ENCODE results near the gene SYT8.

Gene SYT8

DNA sequence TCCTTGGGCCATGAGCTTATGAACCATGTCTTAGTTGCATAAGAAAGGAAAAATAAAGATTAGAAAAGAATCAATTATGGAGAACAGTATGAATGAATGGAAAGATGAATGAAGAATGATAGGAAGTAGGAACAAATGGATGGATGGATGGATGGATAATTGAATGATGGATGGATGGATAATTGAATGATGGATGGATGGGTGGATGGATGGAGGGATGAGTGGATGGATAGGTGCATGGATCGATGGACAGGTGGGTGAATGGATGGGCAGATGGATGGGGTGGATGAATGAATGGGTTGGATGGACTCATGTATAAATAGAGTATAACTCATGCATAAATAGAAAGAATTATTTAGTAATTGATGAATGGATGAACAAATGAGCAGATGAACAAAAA is 25.3 kb downstream of the SYT8 start:
- DNase-seq (ENCODE audit: low spot score), result no peak

DNA sequence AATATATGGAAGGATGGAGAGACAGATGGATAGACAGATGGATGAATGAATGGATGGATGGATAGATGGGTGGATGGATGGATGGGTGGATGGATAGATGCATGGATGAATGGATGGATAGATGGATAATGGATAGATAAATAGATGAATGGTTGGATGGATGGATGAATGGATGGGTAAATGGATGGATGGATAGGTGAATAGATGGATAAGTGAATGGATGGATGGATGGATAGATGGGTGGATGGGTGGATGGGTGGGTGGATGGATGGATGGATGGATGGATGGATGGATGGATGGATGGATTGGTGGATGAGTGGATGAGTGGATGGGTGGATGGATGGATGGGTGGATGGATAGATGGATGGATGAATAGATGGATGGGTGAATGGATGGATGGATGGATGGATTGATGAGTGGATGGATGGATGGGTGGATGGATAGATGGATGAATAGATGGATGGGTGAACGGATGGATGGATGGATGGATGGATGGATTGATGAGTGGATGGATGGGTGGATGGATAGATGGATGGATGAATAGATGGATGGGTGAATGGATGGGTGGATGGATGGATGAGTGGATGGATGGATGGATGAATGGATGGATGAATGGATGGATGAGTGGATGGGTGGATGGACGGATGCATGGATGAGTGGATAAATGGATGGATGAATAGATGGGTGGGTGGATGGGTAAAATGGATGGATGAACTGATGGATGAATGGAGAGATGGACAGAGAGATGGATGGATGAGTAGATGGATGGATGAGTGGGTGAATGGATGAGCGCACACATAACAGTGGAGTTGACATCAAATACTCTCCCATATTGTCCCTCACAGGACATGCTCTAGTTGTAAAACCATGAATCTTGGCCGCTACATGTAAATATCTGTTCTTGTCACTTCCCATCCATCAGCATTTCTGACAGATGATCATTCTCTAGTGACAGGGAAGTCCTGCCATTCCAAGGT is 26.9 kb downstream of the SYT8 start:
- no peak for DNase-seq (ENCODE audit: low spot score)

DNA sequence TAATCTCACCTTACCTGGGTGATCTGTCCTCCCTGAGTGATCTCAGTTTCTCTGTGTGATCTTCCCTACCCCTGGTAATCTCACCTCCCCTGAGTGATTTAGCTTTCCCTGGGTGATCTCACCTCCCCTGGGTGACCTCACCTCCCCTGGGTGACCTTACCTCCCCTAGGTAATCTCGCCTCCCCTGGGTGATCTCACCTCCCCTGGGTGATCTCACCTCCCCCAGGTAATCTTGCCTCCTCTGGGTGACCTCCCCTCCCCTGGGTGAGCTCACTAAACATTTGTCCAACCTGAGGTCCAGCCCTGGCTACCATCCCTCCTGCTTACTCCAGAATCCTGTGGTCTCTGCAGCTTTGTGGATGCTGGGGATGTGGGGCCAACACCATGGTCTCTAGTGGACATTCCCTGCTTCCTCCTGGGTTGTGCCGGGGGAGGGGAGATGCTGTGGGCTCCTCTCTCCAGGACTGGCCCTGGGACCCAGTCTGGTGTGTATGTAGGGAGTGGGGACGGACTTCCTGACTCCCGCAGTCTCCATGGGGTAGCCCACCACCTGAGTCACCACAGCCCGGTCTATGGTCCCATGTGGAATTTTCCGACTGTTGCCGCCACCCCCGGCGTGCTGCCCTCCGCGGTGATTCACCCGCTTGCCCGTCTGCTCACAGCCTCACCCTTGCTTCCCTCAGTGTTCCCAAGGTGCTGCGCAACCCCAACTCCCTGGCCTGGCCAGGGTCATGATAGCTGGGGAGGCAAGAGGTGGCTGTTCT is 28.0 kb downstream of the SYT8 start:
- DNase-seq (ENCODE audit: low spot score), result no peak

DNA sequence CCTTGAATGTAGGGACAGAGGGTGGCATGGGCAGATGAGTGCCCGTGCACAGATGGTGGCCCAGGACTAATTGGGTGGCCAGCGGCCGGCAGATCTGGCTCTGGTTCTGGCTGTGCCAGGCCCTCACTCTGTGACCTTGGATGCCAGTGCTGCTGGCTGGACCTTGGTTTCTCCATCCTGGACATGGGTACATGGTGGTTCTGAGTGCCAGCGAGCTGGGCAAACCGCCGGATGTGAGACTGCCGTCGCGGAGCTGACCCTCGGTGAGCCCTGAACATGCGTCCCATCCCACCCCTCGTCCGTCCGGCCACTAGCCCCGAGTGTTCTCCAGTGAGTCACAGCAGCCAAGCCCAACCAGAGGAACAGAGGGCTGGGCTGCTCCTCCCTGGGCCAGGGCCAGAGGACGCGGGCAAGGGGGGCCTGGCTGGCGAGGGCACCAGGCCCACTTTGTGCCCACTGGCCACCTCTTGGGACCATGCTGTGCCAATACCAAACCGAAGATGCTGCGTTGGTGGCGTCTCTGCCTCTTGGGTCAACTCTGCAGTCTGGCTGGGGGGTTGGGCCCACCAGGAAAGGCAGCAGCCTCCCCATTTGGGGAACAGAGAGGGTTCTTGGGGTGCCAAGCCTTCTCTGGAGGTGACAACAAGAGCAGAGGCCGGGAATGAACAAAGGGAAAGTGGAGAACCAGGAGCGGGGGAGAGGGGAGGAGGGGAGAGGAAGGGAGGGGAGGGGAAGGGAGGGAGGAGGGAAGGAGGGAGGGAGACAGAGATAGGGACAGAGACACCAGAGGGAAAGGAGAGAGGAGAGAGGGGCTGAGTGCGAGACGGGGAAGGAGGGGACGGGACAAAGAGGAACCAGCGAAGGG is 28.8 kb downstream of the SYT8 start:
- DNase-seq (ENCODE audit: low spot score), result no peak

DNA sequence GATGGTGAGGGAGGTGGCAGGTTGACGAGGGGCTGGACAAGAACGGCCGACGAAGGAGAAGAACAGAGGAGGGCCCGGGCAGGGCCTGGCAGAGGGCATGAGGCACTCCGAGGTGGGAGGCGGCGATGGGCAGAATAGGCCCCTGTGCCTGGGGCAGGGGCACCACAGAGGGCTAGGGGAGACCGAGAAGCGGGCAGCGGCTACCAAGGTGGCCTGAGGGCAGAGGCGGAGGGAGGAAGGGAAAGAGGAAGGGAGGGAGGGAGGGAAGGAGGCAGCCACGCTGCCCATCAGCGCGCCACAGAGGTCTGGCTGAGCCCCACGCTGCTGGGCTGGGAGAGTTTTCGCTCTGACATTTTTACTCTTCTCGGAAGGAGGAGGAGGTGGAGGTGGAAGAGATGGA is 29.4 kb downstream of the SYT8 start:
- DNase-seq (ENCODE audit: low spot score), result no peak

DNA sequence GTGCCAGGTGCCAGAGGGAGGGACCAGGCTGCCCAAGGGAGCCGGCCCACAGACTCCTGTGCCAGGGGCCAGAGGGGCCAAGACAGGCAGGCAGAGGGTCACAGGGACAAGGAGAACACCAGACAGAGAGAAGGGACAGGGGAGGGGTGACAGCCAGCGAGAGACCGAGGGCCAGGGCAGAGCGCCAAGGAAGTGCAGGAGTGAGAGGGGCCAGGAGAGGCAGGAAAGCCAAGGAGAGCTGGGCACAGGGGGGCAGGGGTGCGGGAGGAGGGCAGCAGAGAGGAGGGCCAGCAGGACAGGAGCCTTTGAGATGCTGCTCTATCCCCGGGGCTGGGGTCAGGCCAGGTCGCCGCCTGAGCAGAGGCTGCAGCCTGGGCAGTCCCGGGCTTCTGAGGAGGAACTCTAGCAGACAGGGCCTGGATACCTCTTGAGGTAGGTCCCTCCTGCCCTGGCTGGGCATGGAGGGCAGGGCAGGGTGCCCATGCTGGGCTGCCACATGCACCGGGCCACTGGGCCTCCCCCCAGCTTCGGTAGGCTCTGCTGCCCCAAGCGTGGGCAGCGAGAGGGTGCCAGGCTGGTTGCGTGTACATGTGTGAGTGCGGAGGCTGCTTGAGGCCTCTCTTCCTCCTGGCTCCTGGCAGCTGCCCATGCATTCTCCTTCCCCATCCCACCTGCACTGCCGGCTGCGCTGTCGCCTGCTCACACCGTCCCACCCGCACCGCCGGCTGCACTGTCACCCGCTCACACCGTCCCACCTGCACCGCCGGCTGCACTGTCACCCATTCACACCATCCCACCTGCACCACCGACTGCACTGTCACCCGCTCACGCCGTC is 30.3 kb downstream of the SYT8 start:
- no peak for DNase-seq (ENCODE audit: low spot score)

DNA sequence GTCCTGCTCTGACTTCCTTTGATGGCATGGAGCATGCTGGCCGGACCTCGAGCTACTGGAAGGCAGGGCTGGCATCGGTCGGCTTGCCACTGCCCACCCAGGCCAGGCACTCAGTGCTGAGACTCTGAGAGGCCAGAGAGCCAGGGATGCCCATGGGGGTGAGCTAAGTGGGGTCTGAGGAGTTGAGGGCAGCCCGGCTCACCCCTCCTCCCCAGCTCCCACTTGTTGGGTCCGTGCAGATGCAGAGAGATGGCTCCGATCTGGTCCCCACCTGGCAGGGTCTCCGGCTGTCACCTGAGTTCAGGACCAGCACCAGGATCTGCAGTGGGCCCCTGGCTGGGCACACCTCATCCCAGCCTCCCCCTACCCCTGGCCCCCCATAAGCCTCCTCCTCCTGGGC is 31.4 kb downstream of the SYT8 start:
- DNase-seq (ENCODE audit: low spot score), result no peak

DNA sequence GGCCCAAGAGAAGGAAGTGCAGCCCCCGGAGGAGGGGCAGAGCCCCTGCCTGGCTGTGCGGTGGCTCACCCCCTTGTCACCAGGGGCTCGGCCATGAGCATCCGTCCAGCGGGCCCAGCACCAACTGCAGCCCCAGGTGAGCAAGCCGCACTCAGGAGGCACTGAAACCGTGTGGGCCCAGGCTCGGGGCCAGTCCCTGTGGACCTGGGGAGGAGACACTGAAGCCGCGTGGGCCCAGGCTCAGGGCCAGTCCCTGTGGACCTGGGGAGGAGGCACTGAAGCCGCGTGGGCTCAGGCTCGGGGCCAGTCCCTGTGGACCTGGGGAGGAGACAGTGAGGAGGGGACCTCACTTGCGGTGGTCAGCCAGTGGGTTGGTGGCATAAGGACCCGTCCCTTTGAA is 32.0 kb downstream of the SYT8 start:
- DNase-seq (ENCODE audit: low spot score), result no peak

DNA sequence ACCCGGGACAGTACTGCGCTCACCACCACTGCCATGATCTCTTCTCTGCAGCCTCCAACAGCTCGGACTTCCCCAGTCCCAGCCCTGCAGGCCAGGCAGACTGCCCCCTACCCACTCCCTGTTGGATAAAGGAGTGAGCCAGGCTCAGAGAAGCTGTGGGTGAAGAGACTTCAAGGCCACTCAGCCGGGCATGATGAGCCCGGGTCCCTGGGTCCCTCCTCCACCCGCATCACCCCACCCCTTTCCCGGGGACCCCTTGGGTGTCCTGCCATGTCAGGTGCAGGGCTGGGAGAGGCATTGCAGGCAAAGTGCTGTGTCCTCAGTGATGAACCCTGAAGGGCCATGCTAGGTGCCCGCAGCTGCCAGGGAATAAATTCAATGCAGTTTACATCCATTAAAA is 32.6 kb downstream of the SYT8 start:
- no peak for DNase-seq (ENCODE audit: low spot score)

DNA sequence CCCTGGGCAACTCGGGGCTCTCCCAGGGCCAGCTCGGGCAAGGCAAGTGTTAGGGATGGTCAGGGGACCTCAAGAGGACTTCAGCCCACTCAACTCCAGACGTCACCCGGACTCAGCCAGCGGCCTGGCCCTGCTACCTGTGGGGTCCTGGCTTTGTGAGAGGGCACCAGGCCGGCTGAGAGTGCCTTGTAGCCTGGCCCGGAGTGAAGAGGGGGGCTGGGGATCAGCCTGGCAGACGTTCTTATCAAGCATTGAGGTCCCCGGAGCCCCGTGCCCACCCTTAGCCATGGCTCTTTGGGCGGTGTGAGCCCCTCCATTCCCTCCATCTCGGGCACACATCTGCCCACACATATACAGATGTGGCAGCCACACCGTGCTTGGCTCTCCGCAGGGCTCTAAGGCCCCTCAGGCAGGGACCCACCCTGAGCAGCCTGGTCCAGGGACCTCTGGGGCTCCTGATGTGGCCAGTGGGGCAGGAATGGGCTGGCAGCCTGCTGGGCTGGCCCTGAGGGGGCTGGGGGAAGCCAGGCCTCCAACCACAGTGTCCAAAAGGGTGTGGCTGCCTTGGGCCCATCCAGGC is 33.4 kb downstream of the SYT8 start:
- no peak for DNase-seq (ENCODE audit: low spot score)

DNA sequence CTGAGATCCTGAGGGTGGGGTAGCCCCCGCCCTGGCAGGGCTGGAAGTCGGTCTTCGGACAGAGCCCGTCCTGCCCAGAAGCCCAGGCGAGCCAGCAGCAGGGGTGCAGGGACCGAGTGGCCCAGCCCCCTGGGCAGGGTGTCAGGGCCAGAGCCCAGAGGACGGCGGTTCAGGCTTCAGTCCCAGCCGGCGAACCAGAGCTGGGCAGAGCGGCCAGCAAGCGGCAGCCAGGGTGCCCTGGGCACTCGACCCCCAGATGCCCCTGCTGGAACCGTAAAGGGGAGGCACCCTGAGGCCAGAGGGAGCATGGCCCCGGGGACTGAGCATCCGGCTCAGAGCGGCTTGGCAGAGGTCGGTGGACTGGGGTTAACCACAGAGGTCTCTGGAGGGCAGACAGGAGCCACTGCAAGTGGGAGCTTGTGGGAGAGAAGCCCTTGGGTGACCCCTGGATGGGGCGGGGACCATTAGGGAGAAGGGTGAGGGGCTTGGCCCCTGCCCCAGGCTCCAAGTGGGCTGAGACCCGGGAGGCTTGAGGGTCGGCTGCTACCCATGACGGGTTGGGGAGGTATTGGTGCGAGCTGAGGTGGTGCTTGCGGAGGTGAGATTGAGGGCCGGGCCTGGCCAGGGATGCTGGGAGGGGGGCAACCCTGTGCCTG is 34.0 kb downstream of the SYT8 start:
- DNase-seq (ENCODE audit: low spot score), result no peak

DNA sequence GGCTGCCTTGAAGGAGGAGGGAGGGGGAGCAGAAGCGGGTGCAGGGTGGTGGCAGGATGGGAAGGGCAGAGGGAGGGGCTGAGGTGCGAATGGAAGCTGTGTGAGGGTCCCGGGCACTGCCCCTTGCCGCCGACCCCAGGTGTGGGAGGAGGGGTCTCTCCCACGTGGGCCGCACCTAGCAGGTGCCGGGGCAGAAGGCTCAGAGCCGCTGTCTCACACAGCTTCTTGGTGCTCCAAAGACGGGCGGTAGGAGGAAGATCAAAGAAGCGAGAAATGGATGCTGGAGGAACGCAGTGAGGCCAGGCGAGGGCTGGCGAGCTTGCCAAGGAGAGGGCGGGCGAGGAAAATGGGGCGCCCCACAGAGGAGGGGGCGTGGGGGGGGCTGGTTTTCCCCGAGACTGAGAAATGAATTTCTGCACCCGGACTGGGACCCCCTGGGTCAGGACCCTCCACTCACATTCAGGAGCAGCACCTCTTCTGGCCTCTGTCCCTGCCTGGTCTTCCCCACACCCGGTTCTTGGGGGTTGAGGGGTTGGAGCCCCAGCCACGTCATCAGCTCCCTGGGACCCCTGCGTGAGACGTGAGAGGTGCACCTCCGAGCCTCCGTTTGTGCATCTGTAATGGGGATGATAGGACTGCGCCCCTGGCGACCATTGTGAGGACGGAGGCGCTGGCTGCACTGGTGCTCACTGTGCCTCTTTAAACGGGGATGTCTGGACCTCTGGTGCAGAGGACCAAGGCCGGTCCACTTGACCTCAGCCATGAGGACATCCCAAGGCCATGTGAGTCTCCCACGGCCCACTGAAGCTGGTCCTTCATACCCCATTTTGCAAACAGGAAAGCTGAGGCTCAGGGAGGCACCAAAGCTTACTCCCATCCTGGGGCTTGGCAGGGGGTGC is 34.9 kb downstream of the SYT8 start:
- no peak for DNase-seq (ENCODE audit: low spot score)

DNA sequence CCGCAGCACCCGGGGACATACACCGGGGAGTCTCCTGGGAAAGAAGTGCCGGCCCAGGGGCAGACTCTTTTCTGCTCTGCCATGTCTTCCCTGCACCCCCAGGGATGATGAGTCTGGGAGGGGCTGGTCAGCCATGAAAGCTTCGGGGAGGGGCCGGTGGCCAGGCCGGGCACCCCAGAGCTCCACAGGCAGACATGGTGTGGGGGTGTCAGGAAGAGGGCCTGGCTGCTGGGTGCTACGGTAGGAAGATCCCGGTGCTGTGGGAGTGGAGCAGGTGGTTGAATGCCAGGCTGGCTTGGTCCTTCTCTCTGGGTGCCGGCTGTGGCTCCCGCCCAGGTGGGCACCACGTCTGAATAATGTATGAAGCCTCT is 35.5 kb downstream of the SYT8 start:
- no peak for DNase-seq (ENCODE audit: low spot score)

DNA sequence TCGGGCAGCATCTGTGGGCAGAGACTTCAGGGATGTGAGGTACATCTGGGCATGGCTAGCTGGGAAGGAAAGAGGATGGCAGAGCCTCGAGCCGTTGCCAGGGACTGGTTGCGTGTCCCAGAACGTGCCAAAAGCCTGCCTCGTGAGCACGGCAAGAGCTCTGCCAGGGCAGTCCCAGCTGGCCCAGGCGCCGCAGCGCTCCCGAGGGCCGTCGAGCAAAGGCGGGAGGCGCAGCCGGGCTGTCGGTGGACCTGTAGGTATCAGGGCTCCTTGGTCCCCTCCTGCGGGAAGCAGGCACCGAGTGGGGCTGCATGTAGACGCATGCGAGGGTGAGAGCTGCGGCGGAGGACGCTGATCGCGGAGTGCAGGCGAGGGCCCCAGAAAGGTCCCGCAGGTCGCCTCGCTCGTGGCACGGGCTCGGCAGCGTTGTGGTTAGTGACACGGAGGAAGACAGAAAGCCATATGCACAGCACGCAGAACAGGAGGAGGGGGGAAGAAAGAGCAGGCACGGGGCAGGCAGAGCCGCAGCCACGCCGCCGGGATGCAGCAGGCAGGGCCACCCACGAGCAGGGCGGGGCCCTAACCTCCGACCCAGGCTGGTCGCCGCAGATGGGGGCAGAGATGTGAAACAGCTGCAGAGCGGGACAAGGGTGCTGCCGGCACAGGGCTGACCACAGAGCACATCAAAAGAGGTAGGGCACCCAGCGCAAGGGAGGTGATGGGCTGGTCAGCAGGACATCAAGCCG is 36.1 kb downstream of the SYT8 start:
- no peak for DNase-seq (ENCODE audit: low spot score)

DNA sequence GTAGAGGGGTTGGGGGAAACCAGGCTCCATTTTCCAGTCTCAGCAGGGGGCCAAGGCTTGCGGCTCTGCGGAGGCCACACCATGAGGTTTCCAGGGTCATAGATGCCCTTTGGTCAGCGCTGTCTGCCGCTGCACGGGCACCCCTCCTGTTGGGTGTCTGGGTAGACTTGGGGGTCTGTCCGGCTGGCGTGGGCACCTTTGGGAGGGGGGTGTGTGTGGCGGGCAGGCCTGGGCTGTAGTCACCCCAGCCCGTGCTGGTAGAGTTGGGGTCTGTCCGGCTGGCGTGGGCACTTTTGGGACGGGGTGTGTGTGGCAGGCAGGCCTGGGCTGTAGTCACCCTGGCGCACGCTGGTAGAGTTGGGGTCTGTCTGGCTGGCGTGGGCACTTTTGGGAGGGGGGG is 36.7 kb downstream of the SYT8 start:
- no peak for DNase-seq (ENCODE audit: low spot score)

DNA sequence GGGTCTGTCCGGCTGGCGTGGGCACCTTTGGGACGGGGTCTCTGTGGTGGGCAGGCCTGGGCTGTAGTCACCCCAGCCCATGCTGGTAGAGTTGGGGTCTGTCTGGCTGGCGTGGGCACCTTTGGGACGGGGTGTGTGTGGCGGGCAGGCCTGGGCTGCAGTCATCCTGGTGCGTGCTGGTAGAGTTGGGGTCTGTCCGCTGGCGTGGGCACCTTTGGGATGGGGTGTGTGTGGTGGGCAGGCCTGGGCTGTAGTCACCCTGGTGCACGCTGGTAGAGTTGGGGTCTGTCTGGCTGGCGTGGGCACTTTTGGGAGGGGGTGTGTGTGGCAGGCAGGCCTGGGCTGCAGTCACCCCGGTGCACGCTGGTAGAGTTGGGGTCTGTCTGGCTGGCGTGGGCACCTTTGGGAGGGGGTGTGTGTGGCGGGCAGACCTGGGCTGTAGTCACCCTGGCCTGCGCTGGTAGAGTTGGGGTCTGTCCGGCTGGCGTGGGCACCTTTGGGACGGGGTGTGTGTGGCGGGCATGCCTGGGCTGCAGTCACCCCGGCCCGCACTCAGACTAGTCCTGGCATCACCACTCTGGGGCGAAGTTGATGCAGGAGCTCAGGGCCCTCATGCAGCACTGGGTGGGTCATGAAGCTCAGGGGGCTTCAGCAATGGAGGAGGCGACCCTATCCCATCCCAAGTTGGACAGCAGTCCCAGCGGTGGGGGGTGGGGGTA is 37.6 kb downstream of the SYT8 start:
- no peak for DNase-seq (ENCODE audit: low spot score)

DNA sequence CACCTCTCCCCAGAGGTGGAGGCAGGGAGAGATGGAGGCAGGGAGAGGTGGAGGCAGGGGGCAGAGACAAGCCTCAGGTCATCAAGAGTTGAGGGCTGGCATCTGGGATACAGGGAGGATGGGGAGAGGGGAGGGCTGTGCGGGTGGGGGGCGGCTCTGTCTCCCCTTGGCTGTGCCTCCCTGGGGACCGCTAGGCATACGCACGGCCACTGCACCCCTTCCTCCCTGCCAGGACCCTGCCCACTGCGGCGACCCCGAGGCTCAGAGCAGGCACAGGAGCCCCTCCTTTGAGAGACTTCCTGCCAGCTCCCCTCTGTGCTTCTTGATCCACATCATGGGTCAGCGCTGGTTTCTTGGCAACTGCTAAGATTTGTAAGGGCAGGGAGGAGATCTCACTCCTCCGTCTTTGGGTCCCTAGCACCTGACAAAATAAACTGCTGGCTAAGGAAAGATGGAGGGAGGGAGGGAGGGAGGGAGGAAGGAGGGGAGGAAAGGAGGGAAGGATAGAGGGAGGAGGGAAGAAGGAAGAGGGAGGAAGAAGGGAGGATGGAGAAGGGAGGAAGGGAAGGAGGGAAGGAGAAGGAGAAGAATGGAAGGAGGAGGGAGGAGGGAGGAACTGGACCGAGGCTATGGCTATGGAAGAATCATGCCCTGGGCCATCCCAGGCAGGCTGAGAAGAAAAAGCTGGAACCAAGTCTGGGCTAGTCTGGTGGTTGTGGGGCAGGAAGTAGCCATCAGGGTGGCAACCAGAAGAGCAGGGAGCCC is 38.4 kb downstream of the SYT8 start:
- no peak for DNase-seq (ENCODE audit: low spot score)
